ENCODE data around the gene KIF6.
"Not testable (repeated sequence)": the region's sequence is repeated elsewhere in the genome, so short reads cannot be mapped to it uniquely, and the experiment has no call there.

KIF6 gene

GRCh38 chr6:39724787-39725631, at the start of gene KIF6:
Gene KIF6 (minus strand): TSS chr6:39725408. CDS start chr6:39725310, 98 bp downstream.
- DNase-seq = peak; percentile 85

- DNase-seq = no peak
These were observed 48.6 kb upstream of the KIF6 start for GRCh38 chr6:39773782-39774181.

- no peak for DNase-seq
These were observed 47.5 kb upstream of the KIF6 start for GRCh38 chr6:39772559-39773273.

- no peak for DNase-seq
These were observed 45.2 kb upstream of the KIF6 start for GRCh38 chr6:39770446-39770845.

GRCh38 chr6:39769012-39769411, 43.8 kb upstream of the KIF6 start:
- no peak for DNase-seq

- DNase-seq = no peak
These were observed 40.4 kb upstream of the KIF6 start for GRCh38 chr6:39765508-39766065.

- DNase-seq = no peak
These were observed 35.2 kb upstream of the KIF6 start for GRCh38 chr6:39760226-39760952.

- DNase-seq = no peak
These were observed 33.8 kb upstream of the KIF6 start for GRCh38 chr6:39758905-39759605.

- DNase-seq = no peak
These were observed 31.4 kb upstream of the KIF6 start for GRCh38 chr6:39756582-39756981.

GRCh38 chr6:39755231-39755630, 30.0 kb upstream of the KIF6 start:
- no peak for DNase-seq

GRCh38 chr6:39754514-39755115, 29.4 kb upstream of the KIF6 start:
- DNase-seq = no peak

GRCh38 chr6:39753725-39754045, 28.5 kb upstream of the KIF6 start:
- DNase-seq = no peak

GRCh38 chr6:39752835-39753724, 27.9 kb upstream of the KIF6 start:
- no peak for DNase-seq

GRCh38 chr6:39746795-39747194, 21.6 kb upstream of the KIF6 start:
- no peak for DNase-seq

GRCh38 chr6:39733704-39734103, 8.5 kb upstream of the KIF6 start:
- DNase-seq = no peak

GRCh38 chr6:39731565-39731964, 6.4 kb upstream of the KIF6 start:
- no peak for DNase-seq

- DNase-seq = no peak
These were observed 4.7 kb upstream of the KIF6 start for GRCh38 chr6:39729945-39730344.

GRCh38 chr6:39725632-39725997, 407 bp upstream of the KIF6 start:
- no peak for DNase-seq

GRCh38 chr6:39723350-39723749, 1.9 kb downstream of the KIF6 start:
- DNase-seq = not testable (repeated sequence)

GRCh38 chr6:39714802-39715201, 10.4 kb downstream of the KIF6 start:
- DNase-seq = no peak

- no peak for DNase-seq
These were observed 17.1 kb downstream of the KIF6 start for GRCh38 chr6:39707962-39708683.

Measured in DMS79 treated with DMSO at 0.1 percent for 48 hours (cell line).